ACC112 (cell line): ENCODE data around the gene AZU1.

Experiments
- H2AFZ ChIP-seq: fragments of 200-600 bp; sonication (generic); one replicate; pipeline ENCODE4 v1.6.0; 2017; ENCODE audit warnings: antibody characterized with exemption, low read length; ENCODE audit not compliant: unreplicated experiment
- H3K27ac ChIP-seq: fragments of 200-600 bp; sonication (generic); 2 replicates; pipeline ENCODE4 v1.5.1; 2014; ENCODE audit warnings: low read depth, mild to moderate bottlenecking, antibody characterized with exemption, low read length, moderate library complexity
- H3K27me3 ChIP-seq: fragments of 200-600 bp; sonication (generic); 2 replicates; pipeline ENCODE4 v1.6.1; 2014; ENCODE audit warnings: mild to moderate bottlenecking, antibody characterized with exemption, low read length, moderate library complexity, mixed read lengths; ENCODE audit not compliant: insufficient read depth
- H3K36me3 ChIP-seq: fragments of 200-600 bp; sonication (generic); 2 replicates; pipeline ENCODE4 v1.6.1; 2016; ENCODE audit warnings: mild to moderate bottlenecking, antibody characterized with exemption, low read length, moderate library complexity, mixed read lengths; ENCODE audit not compliant: insufficient read depth
- H3K4me1 ChIP-seq: fragments of 200-600 bp; sonication (generic); one replicate; pipeline ENCODE4 v1.6.1; 2016; ENCODE audit warnings: low read length, mixed read lengths; ENCODE audit not compliant: insufficient read depth, unreplicated experiment, control insufficient read depth
- H3K4me3 ChIP-seq: fragments of 200-600 bp; sonication (generic); 2 replicates; pipeline ENCODE4 v1.5.1; 2014; ENCODE audit warnings: mild to moderate bottlenecking, low read depth, low read length
- H3K79me2 ChIP-seq: fragments of 200-600 bp; sonication (generic); one replicate; pipeline ENCODE4 v1.6.0; 2016; ENCODE audit warnings: low read length; ENCODE audit not compliant: control insufficient read depth, unreplicated experiment, insufficient read depth

Gene AZU1

GRCh38 chr19:821825-822503 lies 5.7 kb upstream of the AZU1 start, which contains the start of gene PLPPR3:
Gene PLPPR3, minus strand, starts transcription at chr19:821955. Its CDS starts 396 bp downstream, at chr19:821559.
- Histone ChIP-seq H2AFZ (no peak within 1 kb of the TSS), H3K27me3 (peaks cover 4% of the 10 kb centered on the region; the same call in 1 of the 2 replicates), H3K4me1 (no peaks in the 10 kb centered on the region), H3K79me2 (no peaks in the 10 kb centered on the region), H3K27ac (no peak within 1 kb of the TSS), H3K36me3 (no peaks in the 10 kb centered on the region), H3K4me3 (no peak within 1 kb of the TSS)

GRCh38 chr19:823565-824121 lies 4.0 kb upstream of the AZU1 start:
- Histone ChIP-seq H3K27ac (no peak overlapping the region), H3K79me2 (no peaks in the 10 kb centered on the region), H3K27me3 (peaks cover 4% of the 10 kb centered on the region; the same call in 1 of the 2 replicates), H3K4me3 (no peak overlapping the region), H3K36me3 (no peaks in the 10 kb centered on the region), H2AFZ (no peak overlapping the region), H3K4me1 (no peaks in the 10 kb centered on the region)

DNA sequence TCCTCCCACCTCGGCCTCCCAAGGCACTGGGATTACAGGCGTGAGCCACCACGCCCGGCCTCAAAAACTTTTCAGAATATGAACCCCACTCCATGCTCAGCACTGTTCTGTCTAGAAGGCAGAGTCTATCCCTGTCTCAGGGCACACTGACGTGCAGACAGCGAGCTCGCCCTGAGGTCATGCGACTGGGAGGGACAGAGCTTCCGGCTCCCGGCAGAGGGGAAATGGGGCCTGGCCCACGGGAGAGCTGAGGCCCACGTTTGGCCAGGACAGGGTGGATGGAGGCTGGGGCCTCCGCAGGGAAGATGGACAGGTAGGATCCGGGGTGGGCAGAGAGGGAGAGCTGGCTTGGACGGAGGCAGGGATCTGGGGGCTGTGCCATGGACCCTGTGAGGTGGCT lies 2.8 kb upstream of the AZU1 start:
- H3K27ac ChIP-seq: no peak overlapping the region
- no peak overlapping the region for H2AFZ ChIP-seq
- H3K79me2 ChIP-seq: no peaks in the 10 kb centered on the region
- no peaks in the 10 kb centered on the region for H3K36me3 ChIP-seq
- H3K4me1 ChIP-seq: no peaks in the 10 kb centered on the region
- H3K4me3 ChIP-seq: no peak overlapping the region
- H3K27me3 ChIP-seq: peaks cover 4% of the 10 kb centered on the region; the same call in 1 of the 2 replicates

DNA sequence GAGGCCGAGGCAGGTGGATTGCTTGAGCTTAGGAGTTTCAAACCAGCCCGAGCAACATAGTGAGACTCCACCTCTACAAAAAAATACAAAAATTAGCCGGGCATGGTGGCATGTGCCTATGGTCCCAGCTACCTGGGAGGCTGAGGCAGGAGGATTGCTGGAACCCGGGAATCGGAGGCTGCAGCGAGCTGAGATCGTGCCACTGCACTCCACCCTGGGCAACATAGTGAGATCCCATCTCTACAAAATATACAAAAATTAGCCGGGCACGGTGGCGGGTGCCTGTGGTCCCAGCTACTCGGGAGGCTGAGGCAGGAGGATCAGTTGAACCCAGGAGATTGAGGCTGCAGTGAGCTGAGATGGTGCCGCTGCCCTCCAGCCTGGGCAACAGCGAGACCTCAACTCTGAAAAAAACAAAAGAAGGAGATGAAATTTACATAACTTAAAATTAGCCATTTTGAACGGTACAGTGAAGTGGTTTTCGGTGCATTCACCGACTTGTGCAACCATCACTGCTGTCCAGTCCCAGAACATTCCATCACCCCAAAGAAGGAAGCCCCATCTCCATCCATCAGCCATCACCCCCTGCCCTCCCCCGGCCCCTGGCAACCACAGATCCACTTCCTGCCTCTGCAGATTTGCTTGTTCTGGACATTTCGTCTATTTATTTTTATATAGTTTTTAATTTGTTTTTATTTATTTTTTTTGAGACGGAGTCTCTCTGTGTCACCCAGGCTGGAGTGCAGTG lies 1.6 kb upstream of the AZU1 start:
- Histone ChIP-seq H3K4me3 (no peak overlapping the region), H3K4me1 (no peaks in the 10 kb centered on the region), H2AFZ (no peak overlapping the region), H3K27ac (no peak overlapping the region), H3K27me3 (peaks cover 4% of the 10 kb centered on the region; the same call in 1 of the 2 replicates), H3K79me2 (no peaks in the 10 kb centered on the region), H3K36me3 (no peaks in the 10 kb centered on the region)

GRCh38 chr19:827314-827709 lies 325 bp upstream of the AZU1 start:
- peaks cover 4% of the 10 kb centered on the region; the same call in 1 of the 2 replicates for H3K27me3 ChIP-seq
- H3K36me3 ChIP-seq: no peaks in the 10 kb centered on the region
- no peak overlapping the region for H2AFZ ChIP-seq
- H3K4me3 ChIP-seq: no peak overlapping the region
- H3K27ac ChIP-seq: no peak overlapping the region
- H3K4me1 ChIP-seq: no peaks in the 10 kb centered on the region
- no peaks in the 10 kb centered on the region for H3K79me2 ChIP-seq

GRCh38 chr19:829129-829758 lies 1.6 kb downstream of the AZU1 start:
- no peak overlapping the region for H2AFZ ChIP-seq
- H3K27ac ChIP-seq: no peak overlapping the region
- no peaks in the 10 kb centered on the region for H3K4me1 ChIP-seq
- H3K79me2 ChIP-seq: no peaks in the 10 kb centered on the region
- H3K4me3 ChIP-seq: no peak overlapping the region
- H3K36me3 ChIP-seq: no peaks in the 10 kb centered on the region
- no peaks in the 10 kb centered on the region for H3K27me3 ChIP-seq

- no peak overlapping the region for H3K4me3 ChIP-seq
- H3K36me3 ChIP-seq: no peaks in the 10 kb centered on the region
- no peaks in the 10 kb centered on the region for H3K27me3 ChIP-seq
- no peak overlapping the region for H3K27ac ChIP-seq
- H3K4me1 ChIP-seq: no peaks in the 10 kb centered on the region
- no peaks in the 10 kb centered on the region for H3K79me2 ChIP-seq
- H2AFZ ChIP-seq: no peak overlapping the region
Measured at GRCh38 chr19:831407-832369, 4.1 kb downstream of the AZU1 start.

DNA sequence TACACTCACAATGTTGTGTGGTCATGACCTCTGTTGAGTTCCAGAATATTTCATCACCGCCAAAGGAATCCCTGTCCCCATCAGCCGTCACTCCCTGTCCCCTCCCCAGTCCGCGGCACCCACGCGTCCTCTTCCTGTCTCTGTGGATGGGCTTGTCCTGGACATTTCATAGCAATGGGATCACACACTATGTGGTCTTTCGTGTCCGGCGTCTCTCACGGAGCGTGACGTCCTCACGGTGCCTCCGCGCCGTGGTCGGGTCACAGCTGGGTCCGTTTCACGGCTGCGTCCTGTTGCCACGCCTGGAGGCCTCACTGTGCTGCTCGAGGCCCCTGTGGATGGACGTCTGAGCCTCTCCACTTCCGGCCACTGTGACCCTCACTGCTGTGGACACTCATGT lies 6.6 kb downstream of the AZU1 start:
- H3K36me3 ChIP-seq: no peaks in the 10 kb centered on the region
- H2AFZ ChIP-seq: no peak overlapping the region
- no peaks in the 10 kb centered on the region for H3K79me2 ChIP-seq
- H3K27me3 ChIP-seq: no peaks in the 10 kb centered on the region
- H3K27ac ChIP-seq: no peak overlapping the region
- no peak overlapping the region for H3K4me3 ChIP-seq
- H3K4me1 ChIP-seq: no peaks in the 10 kb centered on the region

- no peak overlapping the region for H2AFZ ChIP-seq
- H3K27ac ChIP-seq: no peak overlapping the region
- no peaks in the 10 kb centered on the region for H3K4me1 ChIP-seq
- H3K4me3 ChIP-seq: no peak overlapping the region
- H3K27me3 ChIP-seq: no peaks in the 10 kb centered on the region
- H3K36me3 ChIP-seq: no peaks in the 10 kb centered on the region
- H3K79me2 ChIP-seq: no peaks in the 10 kb centered on the region
Measured at GRCh38 chr19:835210-835810, 7.7 kb downstream of the AZU1 start.
